Measurements from ENCODE around the gene SOX9. TPM values are rescaled to one million over a fixed set of nuclear protein-coding genes. Genes with fewer than 3 reads are reported as not detected.

Gene SOX9
- total RNA-seq, 1 experiment from 2014 or later: 1.3 TPM

DNA sequence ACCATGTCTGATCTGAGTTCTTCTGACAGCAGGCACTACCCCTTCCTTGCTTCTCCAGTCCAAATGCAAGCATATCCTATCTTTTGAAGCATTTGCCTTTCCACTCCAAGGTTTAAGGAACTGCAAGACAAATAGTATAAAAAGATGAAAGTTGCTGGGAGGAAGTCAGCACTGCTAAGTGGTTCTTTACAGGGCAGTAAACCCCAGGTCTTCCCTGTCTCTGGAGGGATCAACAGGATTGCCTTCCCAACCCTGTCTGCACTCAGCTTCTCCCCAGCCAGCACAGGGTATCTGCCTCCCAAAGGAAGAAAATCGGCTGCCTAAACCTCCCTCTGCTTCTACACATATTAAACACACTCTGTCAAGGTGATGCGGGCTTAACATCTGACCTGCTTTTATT is 46.8 kb downstream of the SOX9 start:
- peaks cover 18% of the 10 kb centered on the region; the same call in 1 of the 2 replicates for H3K4me1 ChIP-seq (ENCODE audit: insufficient read depth, low read length)
- Mint-ChIP-seq H3K36me3 (ENCODE audit: insufficient read depth in 1 of 3, low read depth in 3 of 3) (peaks cover 0 to 2% (median 1%) of the 10 kb centered on the region in 3 experiments; a peak in 3 of 7 replicates), H3K9me3 (no peaks in the 10 kb centered on the region), H3K4me1 (peaks cover 32 to 37% of the 10 kb centered on the region in 2 experiments), H3K27me3 (ENCODE audit: low read depth) (peaks cover 3% of the 10 kb centered on the region), H3K27ac (no peak overlapping the region), H3K4me3 (no peak overlapping the region)
- no peak overlapping the region for H3K4ac ChIP-seq (ENCODE audit: low read depth, low read length)
- no peak overlapping the region for H4K5ac ChIP-seq (ENCODE audit: insufficient read length, low read depth, low read length)
- no peak overlapping the region for H2AK5ac ChIP-seq (ENCODE audit: insufficient read length, low read length)
- H3K9me3 ChIP-seq (ENCODE audit: control insufficient read depth, low read depth, low read length): no peaks in the 10 kb centered on the region
- no peak overlapping the region for H3K23ac ChIP-seq (ENCODE audit: insufficient read length, low read depth, low read length)
- no peak overlapping the region for H2BK15ac ChIP-seq (ENCODE audit: low read depth, low read length)
- H3K18ac ChIP-seq (ENCODE audit: insufficient read length, low read depth, low read length): no peak overlapping the region
- no peak overlapping the region for H2BK5ac ChIP-seq (ENCODE audit: insufficient read length, low read length)
- H3K9ac ChIP-seq (ENCODE audit: extremely low read depth, insufficient read length, low read length): no peak overlapping the region
- H3K27ac ChIP-seq (ENCODE audit: insufficient read length, low read depth, low read length): no peak overlapping the region
- no peaks in the 10 kb centered on the region for H3K27me3 ChIP-seq (ENCODE audit: insufficient read depth, low read length)
- no peak for TF ChIP-seq CTCF (conservative IDR thresholded peaks at IDR 0.05)
- H3K14ac ChIP-seq (ENCODE audit: insufficient read depth, low read length): no peak overlapping the region
- H3K23me2 ChIP-seq (ENCODE audit: insufficient read length, low read depth, low read length, poor library complexity, severe bottlenecking): no peaks in the 10 kb centered on the region
- DNase-seq: no peak
- no peak overlapping the region for H3K4me2 ChIP-seq (ENCODE audit: insufficient read depth, insufficient read length, low read length)
- no peak overlapping the region for H2AFZ ChIP-seq (ENCODE audit: low read length)
- no peak overlapping the region for H4K8ac ChIP-seq (replicated peaks; ENCODE audit: insufficient read length, low read depth, low read length)
- no peak overlapping the region for H3T11ph ChIP-seq (ENCODE audit: low read length)
- no peaks in the 10 kb centered on the region for H3K79me2 ChIP-seq (ENCODE audit: insufficient read depth, low read length)
- no peak overlapping the region for H4K91ac ChIP-seq (ENCODE audit: insufficient read length, low read depth, low read length)
- H3K56ac ChIP-seq (ENCODE audit: insufficient read length, low read depth, low read length): no peak overlapping the region
- no peaks in the 10 kb centered on the region for H4K20me1 ChIP-seq (ENCODE audit: control insufficient read depth, insufficient read depth, insufficient read length)
- no CpG with 5 or more reads among the region's 2 CpGs for WGBS (ENCODE audit: extremely low coverage, insufficient read length, low lambda C conversion rate)
- H2BK20ac ChIP-seq (ENCODE audit: low read depth, low read length, poor library complexity, severe bottlenecking): no peak overlapping the region
- no peaks in the 10 kb centered on the region for H3K79me1 ChIP-seq (ENCODE audit: insufficient read depth, low read depth, low read length, poor library complexity, severe bottlenecking)
- H2BK120ac ChIP-seq (ENCODE audit: low read depth, low read length, poor library complexity, severe bottlenecking): no peak overlapping the region
- H2BK12ac ChIP-seq (ENCODE audit: insufficient read length, low read depth, low read length): peak overlapping the region; percentile 57
